Activated CD4-positive, alpha-beta T cell treated with anti-CD3 and anti-CD28 coated beads for 4 hours (primary cell): ENCODE data around the gene PAFAH1B2.

Experiments used
- DNase-seq, 2 donors: peaks; one replicate each; pipeline ENCODE4 v3.0.0-alpha.2; 2020

Gene PAFAH1B2

DNA sequence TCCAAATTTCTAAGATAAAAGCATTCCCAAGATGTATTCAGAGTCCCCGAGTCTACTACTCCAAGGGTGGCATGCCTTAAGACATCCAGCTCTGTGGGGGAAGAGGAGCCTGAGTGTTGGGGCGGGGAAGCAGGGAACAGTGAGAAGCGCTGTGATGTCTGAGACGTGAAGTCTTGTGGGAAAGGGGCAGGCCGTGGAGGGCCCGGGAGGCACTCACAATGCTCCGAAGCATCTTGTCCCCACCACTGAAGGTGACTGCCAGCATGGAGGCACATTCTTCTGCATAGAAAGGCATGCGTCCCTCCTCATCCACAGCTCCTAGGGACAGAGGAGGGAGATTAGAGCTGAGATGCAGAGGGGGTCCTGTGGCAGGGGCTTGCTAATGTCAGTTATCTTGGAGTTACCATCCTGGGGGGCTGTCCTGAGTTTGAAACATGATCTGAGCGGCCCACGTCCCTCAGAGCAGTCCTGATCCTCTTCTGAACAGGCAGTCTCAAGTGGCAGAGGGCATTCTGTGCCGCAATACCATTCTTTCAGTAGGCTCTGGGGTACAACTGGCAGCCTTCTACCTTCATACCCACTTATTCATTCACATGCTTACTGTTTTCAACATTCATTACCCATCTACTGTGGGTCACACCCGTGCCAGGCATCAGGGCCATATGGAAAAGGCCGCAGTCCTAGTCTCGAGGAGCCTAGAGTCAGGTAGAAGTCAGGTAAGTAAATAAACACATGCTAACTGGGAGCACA lies 79.1 kb downstream of the PAFAH1B2 start:
- no peak for DNase-seq

DNA sequence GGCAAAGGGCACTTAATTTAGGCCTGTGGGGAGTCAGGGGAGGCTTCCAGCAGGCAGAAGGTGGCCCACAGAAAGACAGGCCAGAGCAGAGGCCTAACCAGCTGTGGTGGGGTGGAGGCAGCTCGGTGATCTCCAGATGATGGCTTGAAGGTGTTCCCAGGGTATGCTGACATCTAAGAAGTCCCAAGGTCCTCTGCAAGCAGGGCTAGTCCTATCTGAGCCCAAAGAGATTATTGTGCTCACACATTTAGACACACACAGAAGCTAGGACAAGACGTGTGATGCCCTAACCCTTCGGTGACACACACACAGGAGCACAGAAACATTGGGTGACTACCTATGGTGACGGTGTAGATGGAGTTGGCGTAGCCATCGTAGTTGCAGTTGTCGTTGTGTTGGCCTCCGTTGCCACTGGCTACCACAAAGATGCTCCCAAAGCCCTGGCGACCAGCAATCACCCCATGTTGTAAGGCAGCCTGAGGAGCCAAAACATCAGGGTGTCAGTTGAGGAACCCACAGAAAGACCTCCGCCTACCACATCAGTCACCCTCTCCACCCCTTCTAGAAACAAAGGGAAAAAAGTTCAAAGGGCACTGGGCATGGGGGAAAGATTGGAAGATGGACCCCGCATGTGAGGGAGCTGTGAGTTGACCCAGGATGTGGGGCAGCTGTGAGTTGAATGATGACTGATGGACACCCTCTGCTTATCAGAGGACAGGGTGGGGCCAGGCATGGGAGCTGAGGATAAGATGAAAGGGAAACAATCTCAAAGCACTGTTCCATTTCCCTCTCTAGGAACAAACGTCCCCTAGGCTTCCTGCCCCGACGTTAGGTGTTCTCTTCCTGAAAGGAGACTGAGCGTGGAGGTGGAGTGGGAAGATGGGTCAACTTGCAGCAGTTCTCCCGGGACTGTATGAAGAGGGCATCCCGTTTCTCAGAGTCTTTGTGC lies 79.9 kb downstream of the PAFAH1B2 start:
- DNase-seq = no peak

DNA sequence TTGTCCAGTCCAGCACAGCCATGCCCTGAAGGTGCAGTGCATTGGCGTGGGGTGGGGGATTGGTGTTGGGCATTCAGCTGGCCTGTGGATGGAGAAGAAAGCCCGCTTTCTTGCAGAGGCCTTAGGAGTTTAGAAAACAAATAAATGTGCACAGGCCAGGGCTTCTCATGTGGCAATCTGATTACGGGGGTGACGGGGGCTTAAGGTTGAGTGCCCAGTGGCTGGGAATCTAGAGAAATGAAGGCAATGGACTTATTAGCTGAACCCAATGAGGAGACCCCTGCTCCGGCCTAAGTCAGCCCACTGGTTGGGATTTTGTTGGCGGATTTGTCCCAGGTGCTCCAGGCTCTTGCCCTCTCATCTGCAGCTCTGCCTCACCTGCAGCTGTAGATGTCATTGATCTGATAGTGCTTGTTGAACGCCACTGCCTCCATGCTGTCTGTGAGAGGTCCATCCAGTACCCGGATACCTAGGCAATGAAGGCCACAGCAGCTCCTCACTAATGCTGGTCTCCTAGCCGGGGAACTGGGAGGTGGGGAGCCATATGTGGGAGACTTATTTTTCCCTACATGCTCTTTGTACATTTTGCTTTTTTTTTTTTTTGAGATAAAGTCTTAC lies 81.6 kb downstream of the PAFAH1B2 start:
- no peak for DNase-seq
